ENCODE results near the gene PAK2. TPM values are rescaled to one million over a fixed set of nuclear protein-coding genes. Genes with fewer than 3 reads are reported as not detected.

Gene PAK2
- polyA plus RNA-seq (2012; ENCODE audit: low read depth, missing spikeins) = 25.7 TPM

GRCh38 chr3:196739671-196740480 lies at the start of gene PAK2:
TSS of gene PAK2 (plus strand) at chr3:196739857. CDS start at chr3:196782647, 42,790 bp downstream.
- DNase-seq (ENCODE audit: insufficient read length, low spot score) (peak; percentile 77), FAIRE-seq (peak; percentile 93)
- peak; percentile 12; the same call in 1 of the 2 replicates for TF ChIP-seq POU2F2 (IDR thresholded peaks at IDR 0.05; ENCODE audit: low read depth, low read length)
- TF ChIP-seq POLR2A (IDR thresholded peaks at IDR 0.05; ENCODE audit: low read depth, low read length) = no peak; the same call in 1 of the 2 replicates
- no peak for TF ChIP-seq POLR2AphosphoS5 (IDR thresholded peaks at IDR 0.05; ENCODE audit: low read depth, low read length)
- TF ChIP-seq SPI1 (IDR thresholded peaks at IDR 0.05; ENCODE audit: low read depth, low read length) = peak; percentile 62; the same call in 1 of the 2 replicates
- peak; percentile 59; the same call in 1 of the 2 replicates for TF ChIP-seq TAF1 (IDR thresholded peaks at IDR 0.05; ENCODE audit: low read depth, low read length)

- DNase-seq (ENCODE audit: insufficient read length, low spot score) = no peak
- TF ChIP-seq POLR2A (IDR thresholded peaks at IDR 0.05; ENCODE audit: low read depth, low read length) (no peak), PAX5 (IDR thresholded peaks at IDR 0.05; ENCODE audit: insufficient read depth, low read length, severe bottlenecking) (no peak), SPI1 (IDR thresholded peaks at IDR 0.05; ENCODE audit: low read depth, low read length) (no peak)
- no peak for FAIRE-seq
Measured at GRCh38 chr3:196689941-196690660, 49.6 kb upstream of the PAK2 start.

GRCh38 chr3:196691386-196691785 lies 48.3 kb upstream of the PAK2 start:
- TF ChIP-seq SPI1 (IDR thresholded peaks at IDR 0.05; ENCODE audit: low read depth, low read length) (no peak), TAF1 (IDR thresholded peaks at IDR 0.05; ENCODE audit: low read depth, low read length) (no peak), POLR2A (IDR thresholded peaks at IDR 0.05; ENCODE audit: low read depth, low read length) (no peak), POLR2AphosphoS5 (IDR thresholded peaks at IDR 0.05; ENCODE audit: low read depth, low read length) (no peak), PAX5 (IDR thresholded peaks at IDR 0.05; ENCODE audit: insufficient read depth, low read length, severe bottlenecking) (no peak), POU2F2 (IDR thresholded peaks at IDR 0.05; ENCODE audit: low read depth, low read length) (no peak)
- no peak for DNase-seq (ENCODE audit: insufficient read length, low spot score)
- FAIRE-seq = no peak

GRCh38 chr3:196694202-196694638 lies 45.4 kb upstream of the PAK2 start:
- FAIRE-seq = no peak
- DNase-seq (ENCODE audit: insufficient read length, low spot score) = no peak
- TF ChIP-seq PAX5 (IDR thresholded peaks at IDR 0.05; ENCODE audit: insufficient read depth, low read length, severe bottlenecking) (no peak), SPI1 (IDR thresholded peaks at IDR 0.05; ENCODE audit: low read depth, low read length) (no peak), POLR2A (IDR thresholded peaks at IDR 0.05; ENCODE audit: low read depth, low read length) (no peak), TAF1 (IDR thresholded peaks at IDR 0.05; ENCODE audit: low read depth, low read length) (no peak), POU2F2 (IDR thresholded peaks at IDR 0.05; ENCODE audit: low read depth, low read length) (no peak), POLR2AphosphoS5 (IDR thresholded peaks at IDR 0.05; ENCODE audit: low read depth, low read length) (no peak)

- TF ChIP-seq SPI1 (IDR thresholded peaks at IDR 0.05; ENCODE audit: low read depth, low read length) = no peak
- no peak for TF ChIP-seq POLR2A (IDR thresholded peaks at IDR 0.05; ENCODE audit: low read depth, low read length)
- no peak for TF ChIP-seq TAF1 (IDR thresholded peaks at IDR 0.05; ENCODE audit: low read depth, low read length)
- FAIRE-seq = peak; percentile 86
- DNase-seq (ENCODE audit: insufficient read length, low spot score) = no peak
Measured at GRCh38 chr3:196694941-196695848, 44.5 kb upstream of the PAK2 start.

- no peak for FAIRE-seq
- no peak for DNase-seq (ENCODE audit: insufficient read length, low spot score)
- no peak for TF ChIP-seq TAF1 (IDR thresholded peaks at IDR 0.05; ENCODE audit: low read depth, low read length)
- TF ChIP-seq POLR2A (IDR thresholded peaks at IDR 0.05; ENCODE audit: low read depth, low read length) = no peak
- TF ChIP-seq SPI1 (IDR thresholded peaks at IDR 0.05; ENCODE audit: low read depth, low read length) = no peak
- TF ChIP-seq PAX5 (IDR thresholded peaks at IDR 0.05; ENCODE audit: insufficient read depth, low read length, severe bottlenecking) = no peak
Measured at GRCh38 chr3:196695849-196696226, 43.8 kb upstream of the PAK2 start.

DNA sequence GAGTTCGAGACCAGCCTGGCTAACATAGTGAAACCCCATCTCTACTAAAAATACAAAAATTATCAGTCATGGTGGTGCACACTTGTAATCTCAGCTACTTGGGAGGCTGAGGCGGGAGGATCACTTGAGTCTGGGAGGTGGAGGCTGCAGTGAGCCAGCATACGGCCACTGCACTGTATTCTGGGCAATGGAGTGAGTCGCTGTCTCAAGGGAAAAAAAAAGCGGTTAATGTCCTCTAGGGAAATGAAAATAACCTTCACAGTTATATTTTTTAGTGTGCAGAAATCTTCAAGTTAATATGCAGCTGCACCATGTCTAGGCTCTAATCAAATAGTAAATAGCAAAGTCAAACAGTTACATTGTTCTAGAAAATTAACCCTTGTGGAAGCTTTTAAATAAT lies 42.4 kb upstream of the PAK2 start:
- TF ChIP-seq TAF1 (IDR thresholded peaks at IDR 0.05; ENCODE audit: low read depth, low read length) = no peak
- no peak for TF ChIP-seq POU2F2 (IDR thresholded peaks at IDR 0.05; ENCODE audit: low read depth, low read length)
- TF ChIP-seq POLR2AphosphoS5 (IDR thresholded peaks at IDR 0.05; ENCODE audit: low read depth, low read length) = no peak
- no peak for TF ChIP-seq PAX5 (IDR thresholded peaks at IDR 0.05; ENCODE audit: insufficient read depth, low read length, severe bottlenecking)
- no peak for TF ChIP-seq POLR2A (IDR thresholded peaks at IDR 0.05; ENCODE audit: low read depth, low read length)
- TF ChIP-seq SPI1 (IDR thresholded peaks at IDR 0.05; ENCODE audit: low read depth, low read length) = no peak
- FAIRE-seq = no peak
- DNase-seq (ENCODE audit: insufficient read length, low spot score) = no peak

DNA sequence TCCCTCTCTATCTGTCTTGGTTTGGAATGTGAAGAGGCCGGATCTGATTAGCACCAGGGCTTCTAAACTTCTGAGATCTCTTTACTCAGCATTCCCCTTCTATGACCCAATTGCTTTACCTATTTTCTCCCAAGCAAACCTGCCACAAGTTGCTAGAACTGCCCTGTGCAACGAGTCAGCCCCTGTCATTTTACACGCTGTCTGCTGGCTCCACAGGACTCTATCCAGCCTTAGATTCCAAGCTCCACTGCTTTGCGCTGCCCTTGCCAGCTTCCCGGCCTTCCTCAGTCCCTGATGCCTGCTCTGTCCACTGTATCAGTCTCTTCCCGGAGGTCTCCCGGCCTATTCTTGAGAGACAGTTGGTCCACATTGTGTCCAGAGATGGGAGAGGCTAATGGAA lies 39.9 kb upstream of the PAK2 start:
- FAIRE-seq (no peak), DNase-seq (ENCODE audit: insufficient read length, low spot score) (no peak)
- no peak for TF ChIP-seq TAF1 (IDR thresholded peaks at IDR 0.05; ENCODE audit: low read depth, low read length)
- TF ChIP-seq POU2F2 (IDR thresholded peaks at IDR 0.05; ENCODE audit: low read depth, low read length) = no peak
- no peak for TF ChIP-seq SPI1 (IDR thresholded peaks at IDR 0.05; ENCODE audit: low read depth, low read length)
- no peak for TF ChIP-seq POLR2A (IDR thresholded peaks at IDR 0.05; ENCODE audit: low read depth, low read length)
- TF ChIP-seq POLR2AphosphoS5 (IDR thresholded peaks at IDR 0.05; ENCODE audit: low read depth, low read length) = no peak
- TF ChIP-seq PAX5 (IDR thresholded peaks at IDR 0.05; ENCODE audit: insufficient read depth, low read length, severe bottlenecking) = no peak

DNA sequence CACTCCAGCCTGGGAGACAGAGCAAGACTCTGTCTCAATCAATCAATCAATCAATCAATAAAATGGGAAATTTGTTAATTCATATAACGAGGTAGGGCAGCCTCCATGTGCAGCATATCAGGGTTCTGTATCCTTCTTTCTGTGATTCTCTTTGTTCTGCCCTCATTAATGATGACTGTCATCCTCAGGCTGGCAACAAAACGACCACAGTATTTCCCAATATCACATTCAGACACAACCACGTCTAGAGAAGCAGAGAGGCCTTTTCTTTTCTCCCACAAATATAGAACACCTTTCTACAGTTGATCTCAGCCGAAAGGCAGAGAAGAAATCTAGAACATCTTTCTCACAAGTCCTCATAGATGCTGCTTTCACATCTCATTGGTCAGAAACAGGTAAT lies 38.9 kb upstream of the PAK2 start:
- FAIRE-seq (no peak), DNase-seq (ENCODE audit: insufficient read length, low spot score) (no peak)
- TF ChIP-seq POLR2A (IDR thresholded peaks at IDR 0.05; ENCODE audit: low read depth, low read length) (no peak), TAF1 (IDR thresholded peaks at IDR 0.05; ENCODE audit: low read depth, low read length) (no peak), SPI1 (IDR thresholded peaks at IDR 0.05; ENCODE audit: low read depth, low read length) (no peak), POU2F2 (IDR thresholded peaks at IDR 0.05; ENCODE audit: low read depth, low read length) (no peak), POLR2AphosphoS5 (IDR thresholded peaks at IDR 0.05; ENCODE audit: low read depth, low read length) (no peak), PAX5 (IDR thresholded peaks at IDR 0.05; ENCODE audit: insufficient read depth, low read length, severe bottlenecking) (no peak)
